T-helper 2 cell treated with Interferon-gamma antibody and Interleukin-4, amounts not matched to agents 5 μg/mL and 100 μg/mL, for 36 hours (primary cell): ENCODE data around the gene DOK7.

Source experiments
- DNase-seq: peaks from one replicate; pipeline ENCODE4 v3.0.0; 2021; ENCODE audit warnings: low spot score
- H3K27ac Mint-ChIP-seq: one replicate; pipeline ENCODE4 v1.8.0; 2021; ENCODE audit warnings: mild to moderate bottlenecking, mixed read lengths
- H3K27me3 Mint-ChIP-seq: one replicate; pipeline ENCODE4 v1.8.0; 2021; ENCODE audit warnings: low read depth, mixed read lengths
- H3K36me3 Mint-ChIP-seq: one replicate; pipeline ENCODE4 v1.8.0; 2021; ENCODE audit warnings: low read depth, mixed read lengths
- H3K4me1 Mint-ChIP-seq: one replicate; pipeline ENCODE4 v1.8.0; 2021; ENCODE audit warnings: low read depth, mixed read lengths
- H3K4me3 Mint-ChIP-seq: one replicate; pipeline ENCODE4 v1.8.0; 2022; ENCODE audit warnings: mild to moderate bottlenecking, moderate library complexity, mixed read lengths
- H3K9me3 Mint-ChIP-seq: one replicate; pipeline ENCODE4 v1.8.0; 2021; ENCODE audit warnings: mixed read lengths

Gene DOK7

GRCh38 chr4:3496021-3496420 is 32.9 kb downstream of the DOK7 start:
- Mint-ChIP-seq H3K9me3 (no peaks in the 10 kb centered on the region), H3K36me3 (no peaks in the 10 kb centered on the region), H3K4me3 (no peak overlapping the region), H3K27me3 (peaks cover 5% of the 10 kb centered on the region), H3K4me1 (no peaks in the 10 kb centered on the region), H3K27ac (no peak overlapping the region)
- DNase-seq: no peak

- Mint-ChIP-seq H3K9me3 (no peaks in the 10 kb centered on the region), H3K27me3 (no peaks in the 10 kb centered on the region), H3K27ac (no peak overlapping the region), H3K4me3 (no peak overlapping the region), H3K36me3 (no peaks in the 10 kb centered on the region), H3K4me1 (no peaks in the 10 kb centered on the region)
- DNase-seq: no peak
These were observed 34.0 kb downstream of the DOK7 start for GRCh38 chr4:3497095-3497494.

GRCh38 chr4:3497523-3498389 is 34.6 kb downstream of the DOK7 start:
- DNase-seq: no peak
- Mint-ChIP-seq H3K9me3 (no peaks in the 10 kb centered on the region), H3K4me3 (no peak overlapping the region), H3K4me1 (no peaks in the 10 kb centered on the region), H3K27ac (no peak overlapping the region), H3K27me3 (no peaks in the 10 kb centered on the region), H3K36me3 (no peaks in the 10 kb centered on the region)

- Mint-ChIP-seq H3K4me3 (no peak overlapping the region), H3K27ac (no peak overlapping the region), H3K36me3 (peaks cover 2% of the 10 kb centered on the region), H3K27me3 (no peaks in the 10 kb centered on the region), H3K9me3 (no peaks in the 10 kb centered on the region), H3K4me1 (peaks cover 1% of the 10 kb centered on the region)
- no peak for DNase-seq
These were observed 35.3 kb downstream of the DOK7 start for GRCh38 chr4:3498407-3498806.

GRCh38 chr4:3498901-3499510 is 35.9 kb downstream of the DOK7 start:
- H3K4me3 Mint-ChIP-seq: no peak overlapping the region
- no peaks in the 10 kb centered on the region for H3K9me3 Mint-ChIP-seq
- H3K36me3 Mint-ChIP-seq: peaks cover 5% of the 10 kb centered on the region
- no peaks in the 10 kb centered on the region for H3K27me3 Mint-ChIP-seq
- DNase-seq: no peak
- H3K27ac Mint-ChIP-seq: no peak overlapping the region
- peaks cover 4% of the 10 kb centered on the region for H3K4me1 Mint-ChIP-seq

DNA sequence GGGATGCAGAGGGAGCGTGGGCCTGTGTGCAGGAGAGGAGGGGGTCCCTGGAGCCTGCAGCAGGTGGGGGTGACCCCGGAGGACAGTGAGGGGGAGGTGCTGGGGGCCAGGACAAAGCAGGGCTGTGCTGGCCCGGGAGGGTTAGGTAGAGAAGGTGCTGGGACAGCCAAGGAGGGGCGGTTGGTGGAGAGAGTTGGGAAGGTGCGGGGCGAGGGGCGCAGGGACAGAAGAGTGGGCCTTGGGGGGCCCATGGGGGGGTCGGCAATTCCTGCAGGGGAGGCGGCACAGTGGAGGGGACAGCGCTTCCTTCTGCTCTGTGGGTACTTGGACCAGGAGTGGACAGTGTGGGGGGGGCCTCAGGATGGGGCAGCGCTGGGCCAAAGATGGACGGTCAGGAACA is 36.6 kb downstream of the DOK7 start:
- Mint-ChIP-seq H3K36me3 (peaks cover 7% of the 10 kb centered on the region), H3K27me3 (no peaks in the 10 kb centered on the region)

GRCh38 chr4:3500111-3500510 is 37.0 kb downstream of the DOK7 start:
- DNase-seq: no peak
- H3K9me3 Mint-ChIP-seq: no peaks in the 10 kb centered on the region
- H3K27ac Mint-ChIP-seq: no peak overlapping the region
- H3K27me3 Mint-ChIP-seq: no peaks in the 10 kb centered on the region
- H3K4me1 Mint-ChIP-seq: peaks cover 4% of the 10 kb centered on the region
- peaks cover 8% of the 10 kb centered on the region for H3K36me3 Mint-ChIP-seq
- H3K4me3 Mint-ChIP-seq: no peak overlapping the region

More for the DNA sequence above, 36.6 kb downstream of the DOK7 start:
- H3K4me1 Mint-ChIP-seq: peaks cover 4% of the 10 kb centered on the region
- no peaks in the 10 kb centered on the region for H3K9me3 Mint-ChIP-seq
- H3K27ac Mint-ChIP-seq: no peak overlapping the region
- DNase-seq: no peak
- H3K4me3 Mint-ChIP-seq: no peak overlapping the region

- Mint-ChIP-seq H3K4me3 (no peak overlapping the region), H3K36me3 (peaks cover 8% of the 10 kb centered on the region), H3K4me1 (peaks cover 4% of the 10 kb centered on the region), H3K27ac (no peak overlapping the region), H3K27me3 (no peaks in the 10 kb centered on the region), H3K9me3 (no peaks in the 10 kb centered on the region)
- DNase-seq: no peak
These were observed 37.6 kb downstream of the DOK7 start for GRCh38 chr4:3500634-3501101.

DNA sequence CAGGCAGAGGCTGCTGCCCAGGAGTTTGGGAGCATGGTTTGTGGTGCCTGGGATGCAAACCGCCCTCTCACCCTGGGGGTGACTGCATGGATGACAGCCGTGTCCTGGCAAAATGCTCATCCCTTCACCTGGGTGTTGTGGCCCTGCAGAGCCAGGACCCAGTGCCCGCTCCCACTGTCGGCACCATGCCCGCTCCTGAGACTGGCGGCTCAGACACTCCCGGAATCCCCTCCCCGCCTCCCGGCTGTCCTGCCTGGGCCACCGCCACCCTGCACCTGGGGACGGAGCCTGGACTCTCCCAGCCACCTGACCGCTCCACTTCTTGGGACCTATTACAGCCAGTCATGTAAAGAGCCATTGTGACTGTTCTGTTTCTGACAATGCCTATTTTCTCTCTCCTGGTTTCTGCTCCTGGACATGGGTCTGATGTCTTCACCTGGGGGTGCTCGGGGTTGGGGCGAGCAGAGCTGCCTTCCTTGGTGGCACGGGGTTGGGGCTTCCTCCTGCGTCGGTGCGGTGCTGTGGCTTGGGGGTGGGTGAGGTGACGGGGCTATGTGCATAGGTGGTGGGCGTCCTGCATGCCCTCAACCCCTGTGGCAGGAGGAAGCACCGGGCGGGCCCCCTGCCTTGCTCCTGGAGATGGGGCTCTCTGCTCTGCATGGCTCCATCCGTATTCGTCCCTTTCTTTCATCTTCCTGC is 38.2 kb downstream of the DOK7 start:
- Mint-ChIP-seq H3K4me3 (no peak overlapping the region), H3K9me3 (no peaks in the 10 kb centered on the region), H3K27ac (no peak overlapping the region), H3K4me1 (peaks cover 4% of the 10 kb centered on the region), H3K27me3 (no peaks in the 10 kb centered on the region), H3K36me3 (peaks cover 8% of the 10 kb centered on the region)
- no peak for DNase-seq

DNA sequence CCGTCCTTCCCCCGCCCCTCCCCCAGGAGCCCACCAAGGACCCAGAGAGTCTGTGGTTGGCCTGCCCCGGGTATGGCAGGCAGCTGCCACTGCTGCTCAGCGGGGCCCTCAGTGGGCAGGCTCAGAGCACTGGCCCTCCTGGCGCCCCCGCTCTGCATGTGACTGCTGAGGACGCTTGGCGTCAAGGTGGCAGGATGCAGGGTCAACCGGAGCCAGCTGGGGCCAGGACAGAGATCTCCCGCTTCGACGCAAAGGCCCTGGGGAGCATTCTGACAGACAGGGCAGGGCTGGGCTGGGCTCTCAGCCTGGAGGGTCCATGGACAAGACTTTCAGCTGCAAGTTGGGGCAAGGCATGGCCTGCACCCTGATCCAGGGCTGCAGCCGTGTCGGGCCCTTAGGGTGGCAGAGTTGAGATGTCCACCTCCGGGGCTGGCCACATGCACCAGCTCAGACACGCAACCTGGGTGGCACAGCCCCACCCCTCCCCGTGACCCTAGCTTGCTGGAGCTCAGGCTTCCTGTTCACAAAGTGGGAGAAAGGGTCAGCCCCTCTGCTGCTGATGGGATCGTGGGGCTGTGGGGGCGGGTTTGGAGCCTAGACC is 38.8 kb downstream of the DOK7 start:
- no peak overlapping the region for H3K4me3 Mint-ChIP-seq
- no peak overlapping the region for H3K27ac Mint-ChIP-seq
- peaks cover 10% of the 10 kb centered on the region for H3K36me3 Mint-ChIP-seq
- H3K27me3 Mint-ChIP-seq: no peaks in the 10 kb centered on the region
- H3K9me3 Mint-ChIP-seq: no peaks in the 10 kb centered on the region
- no peak for DNase-seq
- H3K4me1 Mint-ChIP-seq: peaks cover 4% of the 10 kb centered on the region

GRCh38 chr4:3502941-3503936 is 40.1 kb downstream of the DOK7 start:
- Mint-ChIP-seq H3K27ac (no peak overlapping the region), H3K27me3 (no peaks in the 10 kb centered on the region)

DNA sequence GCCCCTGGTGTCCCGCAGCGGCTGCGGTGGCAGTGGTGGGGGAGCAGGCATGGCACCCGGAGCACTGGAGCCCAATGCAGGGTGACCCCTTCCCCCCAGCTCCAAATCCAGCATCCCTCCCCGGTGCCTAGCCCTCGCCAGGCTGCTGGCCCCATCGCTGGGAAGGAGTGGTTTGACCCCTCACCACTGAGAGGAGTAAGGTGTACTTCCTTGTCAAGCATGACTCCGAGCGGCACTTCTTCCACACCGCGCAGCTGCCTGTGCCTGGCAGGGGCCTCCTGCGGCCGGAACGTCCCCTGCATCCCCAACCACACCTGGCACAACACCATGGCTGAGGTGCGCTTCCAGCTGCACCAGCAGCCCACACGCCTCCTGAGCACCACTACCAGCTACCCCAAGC is 42.1 kb downstream of the DOK7 start:
- peaks cover 6% of the 10 kb centered on the region for H3K4me1 Mint-ChIP-seq
- no peak for DNase-seq
- H3K27ac Mint-ChIP-seq: no peak overlapping the region
- peaks cover 28% of the 10 kb centered on the region for H3K36me3 Mint-ChIP-seq
- H3K4me3 Mint-ChIP-seq: no peak overlapping the region
- H3K9me3 Mint-ChIP-seq: peaks cover 3% of the 10 kb centered on the region
- H3K27me3 Mint-ChIP-seq: no peaks in the 10 kb centered on the region

More at GRCh38 chr4:3502941-3503936, 40.1 kb downstream of the DOK7 start:
- peaks cover 16% of the 10 kb centered on the region for H3K36me3 Mint-ChIP-seq
- peaks cover 6% of the 10 kb centered on the region for H3K4me1 Mint-ChIP-seq
- DNase-seq: no peak
- H3K4me3 Mint-ChIP-seq: no peak overlapping the region
- no peaks in the 10 kb centered on the region for H3K9me3 Mint-ChIP-seq

DNA sequence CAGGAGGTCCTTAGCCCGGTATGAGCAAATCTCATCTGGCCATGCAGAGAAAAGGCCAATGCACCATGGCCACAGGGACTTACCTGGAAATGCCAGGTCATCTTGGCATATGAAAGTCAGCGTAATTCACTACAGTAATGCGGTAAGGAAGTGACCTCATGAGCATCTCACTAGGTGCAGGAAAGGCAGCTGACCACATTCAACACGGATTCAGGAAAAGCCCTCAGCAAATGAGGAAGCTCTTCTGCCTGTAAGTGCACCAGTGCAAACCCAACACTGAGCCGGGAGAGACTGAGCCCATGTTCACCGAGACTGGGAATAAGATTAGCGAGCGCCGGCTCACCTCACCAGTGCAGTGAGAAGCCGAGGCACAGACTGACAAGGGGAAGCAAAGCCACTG is 45.4 kb downstream of the DOK7 start:
- peaks cover 7% of the 10 kb centered on the region for H3K9me3 Mint-ChIP-seq
- no peak overlapping the region for H3K27ac Mint-ChIP-seq
- H3K36me3 Mint-ChIP-seq: peaks cover 51% of the 10 kb centered on the region
- DNase-seq: no peak
- no peak overlapping the region for H3K4me3 Mint-ChIP-seq
- no peaks in the 10 kb centered on the region for H3K27me3 Mint-ChIP-seq
- H3K4me1 Mint-ChIP-seq: peaks cover 3% of the 10 kb centered on the region
